Right lobe of liver (tissue), 6 donors: ENCODE data around the gene GNG12. TPM values are rescaled to one million over a fixed set of nuclear protein-coding genes. Genes with fewer than 3 reads are reported as not detected.

ENCODE experiments used
- ATAC-seq, 4 donors: fragments of 200-7000 bp; cut with Tn5 transposase; one replicate each; pipeline ENCODE4 v1.9.1; 2020; ENCODE audit warnings: mild to moderate bottlenecking in 4 of 4, moderate library complexity in 4 of 4
- DNase-seq, 3 donors: peaks; one replicate each; pipeline ENCODE4 v3.0.0-alpha.2; 2020
- H3K27ac ChIP-seq, 3 donors: fragments of 200-600 bp; one replicate each; pipeline ENCODE4 v1.8.0; 2022
- H3K27me3 ChIP-seq, 2 donors: fragments of 200-600 bp; one replicate each; pipeline ENCODE4 v1.8.0; 2022
- H3K36me3 ChIP-seq, 4 donors: fragments of 200-600 bp; sonication (generic) in 1 of 4; one replicate each; pipeline versions ENCODE4 v1.5.1 to v1.8.0; 2017 to 2022; ENCODE audit warnings: control low read depth in 1 of 4
- H3K4me1 ChIP-seq, 4 donors: fragments of 200-600 bp; sonication (generic) in 1 of 4; one replicate each; pipeline versions ENCODE4 v1.5.1 to v1.8.0; 2017 to 2022; ENCODE audit warnings: control low read depth in 1 of 4
- H3K4me3 ChIP-seq, 3 donors: fragments of 200-600 bp; one replicate each; pipeline ENCODE4 v1.8.0; 2022
- H3K9me3 ChIP-seq, 4 donors: fragments of 200-600 bp; sonication (generic) in 1 of 4; one replicate each; pipeline versions ENCODE4 v1.5.1 to v1.8.0; 2017 to 2022; ENCODE audit warnings: control low read depth in 1 of 4
- CTCF ChIP-seq, 4 donors: fragments of 200-600 bp in 3 of 4; fragments of 450-650 bp in 1 of 4; IDR thresholded peaks; one replicate each; pipeline versions ENCODE4 v1.5.1 to v1.8.0; 2016 to 2022; ENCODE audit warnings: antibody characterized with exemption in 4 of 4, mild to moderate bottlenecking in 2 of 4
- POLR2A ChIP-seq: fragments of 450-650 bp; IDR thresholded peaks from one replicate; pipeline ENCODE4 v1.6.1; 2017; ENCODE audit warnings: antibody characterized with exemption, mild to moderate bottlenecking
- WGBS: methylation state at CpG from one replicate; pipeline ENCODE4 v1.1.6; 2018; ENCODE audit warnings: low coverage, low lambda C conversion rate; ENCODE audit not compliant: insufficient coverage; ENCODE audit errors: missing lambda C conversion rate; 5-methylcytosine and 5-hydroxymethylcytosine counted together
- intact Hi-C, 2 donors: fragments of 100-400 bp; cut with DNase I; formaldehyde crosslinking; loops; one replicate each; pipeline versions ENCODE4 v1.11.2 to v1.14.1; 2022
- total RNA-seq, 6 experiments: library from RNA; depleted of rRNA in 2 of 6; stranded (reverse); fragments of >200 nt in 2 of 6; fragmentation: NEBNext Ultra II Directional in 3 of 6; extraction: Animal tissue kit (Norgen Biotek cat#: 25700) in 3 of 6; gene quantifications; one replicate each; pipeline versions ENCODE4 v1.1.0 to v1.2.4, GENCODE V29; 2016 to 2023
- donor health status: DM: no; HTN: yes; CAD: no.
- donor health status: DM: no; HTN: no; CAD: no.
- donor health status: DM: no; HTN: no; CAD: no.
- donor health status: DM: no; HTN: yes; CAD: no.
- donor health status: DM: no; HTN: yes; CAD: no.

The GNG12 gene
- total RNA-seq, 6 experiments from 2014 or later: 18.8 to 52.7 (median 33.9) TPM

DNA sequence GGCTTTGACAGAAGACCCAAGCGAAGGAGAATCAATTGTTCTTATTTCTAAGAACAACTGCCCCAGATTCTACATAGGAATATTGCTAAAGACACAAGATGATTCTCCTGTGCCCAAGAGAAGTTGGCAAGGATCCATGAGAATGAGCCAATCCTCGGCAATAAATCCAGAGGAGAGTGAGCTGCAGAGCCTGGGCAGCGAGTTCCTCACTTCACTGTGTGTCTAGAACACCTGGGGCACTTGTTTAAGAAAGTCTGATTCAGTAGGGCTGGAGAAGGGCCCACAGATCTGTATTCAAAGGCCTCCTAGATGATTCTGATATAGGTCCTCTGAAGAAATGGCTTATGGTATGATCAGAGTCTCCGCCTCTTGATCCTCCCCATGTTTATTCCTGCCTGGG, 116.5 kb downstream of the GNG12 start:
- WGBS: 70% methylated on average over 3 of the region's 4 CpGs
- TF ChIP-seq POLR2A: no peak
- no peak for TF ChIP-seq CTCF (IDR thresholded peaks at IDR 0.05)
- peak in 3 of 4 donors; percentile 20 to 62 (median 45) for ATAC-seq
- Histone ChIP-seq H3K36me3 (no peaks in the 10 kb centered on the region), H3K4me3 (no peak overlapping the region), H3K4me1 (peaks cover 0 to 42% (median 18%) of the 10 kb centered on the region in 4 donors), H3K27me3 (no peaks in the 10 kb centered on the region), H3K9me3 (no peaks in the 10 kb centered on the region), H3K27ac (peak overlapping the region in 2 of 3 donors; percentile 33 to 69)
- intact Hi-C loops: no loop called here
- no peak for DNase-seq

DNA sequence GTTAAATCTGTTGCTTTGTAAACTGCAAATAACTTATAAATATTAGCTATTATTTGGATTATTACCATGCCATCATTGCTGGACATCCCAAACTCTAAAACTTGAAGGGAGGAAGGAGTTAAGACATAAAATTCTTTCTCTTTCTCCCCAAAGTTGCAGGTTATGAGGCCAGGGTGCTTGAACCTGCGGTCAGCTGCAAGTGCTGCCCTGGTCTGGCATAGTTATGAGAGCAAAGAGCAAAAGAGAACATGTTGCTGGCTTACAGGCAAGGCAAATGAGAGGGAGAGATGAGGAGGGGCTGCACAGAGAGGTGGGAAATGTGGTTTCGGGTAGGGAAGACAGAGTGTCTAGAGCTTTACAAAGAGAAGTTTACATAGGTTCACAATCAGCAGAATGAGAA, 117.4 kb downstream of the GNG12 start:
- H3K4me1 ChIP-seq: peaks cover 0 to 42% (median 18%) of the 10 kb centered on the region in 4 donors
- no peak overlapping the region for H3K4me3 ChIP-seq
- peak overlapping the region in 2 of 3 donors; percentile 33 to 69 for H3K27ac ChIP-seq
- intact Hi-C loops: no loop called here
- WGBS: 8% methylated on average over 2 of the region's 2 CpGs
- no peaks in the 10 kb centered on the region for H3K27me3 ChIP-seq
- no peak for TF ChIP-seq CTCF (IDR thresholded peaks at IDR 0.05)
- TF ChIP-seq POLR2A: no peak
- no peaks in the 10 kb centered on the region for H3K9me3 ChIP-seq
- peak; percentile 52 to 83 (median 69) for ATAC-seq
- peak in 1 of 3 donors; percentile 69 for DNase-seq
- H3K36me3 ChIP-seq: no peaks in the 10 kb centered on the region

- Histone ChIP-seq H3K4me3 (no peak overlapping the region), H3K27me3 (no peaks in the 10 kb centered on the region), H3K9me3 (no peaks in the 10 kb centered on the region), H3K27ac (no peak overlapping the region), H3K36me3 (no peaks in the 10 kb centered on the region), H3K4me1 (peaks cover 0 to 42% (median 18%) of the 10 kb centered on the region in 4 donors)
- WGBS: 81% methylated on average over 5 of the region's 6 CpGs
- no peak for TF ChIP-seq CTCF (IDR thresholded peaks at IDR 0.05)
- no peak for TF ChIP-seq POLR2A
- ATAC-seq (peak in 2 of 4 donors; percentile 46 to 52), DNase-seq (no peak)
- intact Hi-C loops: no loop called here
Measured at GRCh38 chr1:67713057-67713846, 120.0 kb downstream of the GNG12 start.

GRCh38 chr1:67711855-67712212, 121.4 kb downstream of the GNG12 start:
- no peak for TF ChIP-seq CTCF (IDR thresholded peaks at IDR 0.05)
- no peak for TF ChIP-seq POLR2A
- Histone ChIP-seq H3K27me3 (no peaks in the 10 kb centered on the region), H3K4me3 (no peak overlapping the region), H3K9me3 (no peaks in the 10 kb centered on the region), H3K4me1 (peaks cover 0 to 28% (median 13%) of the 10 kb centered on the region in 4 donors), H3K27ac (no peak overlapping the region), H3K36me3 (no peaks in the 10 kb centered on the region)
- DNase-seq (no peak), ATAC-seq (no peak)
- intact Hi-C loops: no loop called here
- WGBS: 51% methylated on average over 2 of the region's 2 CpGs
